Glomerular endothelial cell (primary cell): Measurements from ENCODE around the gene MCTP2. TPM values are rescaled to one million over a fixed set of nuclear protein-coding genes. Genes with fewer than 3 reads are reported as not detected.

ENCODE experiments used
- DNase-seq: peaks from one replicate; pipeline ENCODE4 v3.0.0-alpha.2; 2011; ENCODE audit warnings: low read depth, low spot score; ENCODE audit errors: extremely low read depth
- total RNA-seq: library from RNA; depleted of rRNA; stranded (reverse); fragments of >200 nt; gene quantifications from 2 replicates; pipeline ENCODE4 v1.2.3, GENCODE V29; 2015

The MCTP2 gene
- total RNA-seq, 1 donor from 2014 or later = 1.2 TPM

DNA sequence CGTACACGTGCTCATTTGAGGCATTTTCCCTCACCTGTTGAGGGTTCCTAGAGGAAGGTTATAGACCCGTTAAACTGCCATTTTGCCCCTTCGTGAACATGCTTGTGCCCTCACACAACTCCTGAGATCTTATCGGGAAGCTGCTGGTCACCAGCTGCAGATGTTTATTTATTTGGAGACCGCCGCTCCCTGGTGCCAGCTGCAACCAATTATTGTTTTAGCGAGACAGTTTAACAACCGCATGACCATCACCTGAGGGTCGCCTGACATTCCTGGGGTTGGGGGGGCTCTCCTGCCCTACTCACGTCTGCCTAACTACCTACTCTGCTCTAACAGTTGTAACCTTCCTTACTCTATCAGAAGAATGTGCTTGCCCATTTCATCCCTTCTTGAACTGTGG lies 292.5 kb downstream of the MCTP2 start:
- no peak for DNase-seq

- DNase-seq = no peak
These were observed 293.2 kb downstream of the MCTP2 start for GRCh38 chr15:94524565-94524964.

DNA sequence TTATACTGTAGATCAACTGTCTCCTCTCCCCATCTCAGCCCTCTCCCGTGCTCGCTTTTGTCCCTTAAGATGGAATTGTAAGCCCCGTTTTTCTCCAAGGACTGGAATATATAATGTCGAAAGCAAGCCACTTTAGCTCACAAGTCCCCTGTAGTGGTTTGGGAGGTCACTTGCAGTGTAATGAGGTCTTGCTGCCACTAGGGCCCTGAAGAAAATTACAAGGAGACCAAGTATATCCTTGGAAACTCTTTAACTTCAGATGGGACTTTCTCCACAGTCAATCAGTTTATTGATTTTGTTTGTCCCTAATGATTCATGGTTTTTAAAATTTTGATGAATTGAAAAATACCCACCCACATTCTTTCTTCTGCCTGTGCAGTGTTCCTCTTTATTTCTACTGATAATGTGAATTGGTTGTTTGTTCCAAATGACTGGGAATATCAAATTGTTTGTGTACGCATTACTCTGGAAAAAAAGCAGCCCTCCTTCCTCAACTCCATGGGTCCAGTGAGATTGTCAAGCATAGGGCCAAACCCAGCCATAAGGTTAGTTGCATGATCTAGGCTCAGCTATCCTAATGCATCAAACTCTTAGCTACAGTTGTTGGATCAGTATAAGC lies 294.8 kb downstream of the MCTP2 start:
- no peak for DNase-seq

DNA sequence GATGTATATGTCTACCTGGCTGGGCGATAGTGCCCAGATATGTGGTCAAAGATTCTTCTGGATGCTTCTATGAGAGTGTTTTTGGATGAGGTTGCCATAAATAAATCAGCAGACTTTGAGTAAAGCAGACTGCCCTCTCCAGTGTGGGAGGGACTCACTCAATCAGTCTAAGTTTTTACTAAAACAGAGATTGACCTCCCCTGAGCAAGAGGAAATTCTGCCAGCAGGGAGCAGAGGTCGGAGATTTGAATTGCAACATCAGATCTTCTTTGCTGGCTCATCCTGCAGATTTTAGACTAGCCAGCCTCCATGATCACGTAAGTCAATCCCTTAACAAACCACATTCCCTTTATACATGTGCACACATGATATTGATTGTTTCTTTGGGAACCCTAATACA lies 300.9 kb downstream of the MCTP2 start:
- DNase-seq = no peak
